Adrenal gland (tissue), 5 donors: Measurements from ENCODE around the gene FLT1.

Source experiments
- CTCF ChIP-seq, 6 experiments: fragments of 450-650 bp in 4 of 6; fragments of 200-600 bp in 2 of 6; sonication (generic) in 1 of 6; IDR thresholded peaks; 1 replicate in 5 of 6; 2 replicates in 1 of 6; pipeline versions ENCODE4 v1.5.1 to v1.8.0; 2016 to 2021; ENCODE audit warnings: antibody characterized with exemption in 6 of 6, mild to moderate bottlenecking in 2 of 6, moderate library complexity in 1 of 6
- POLR2A ChIP-seq, 2 donors: fragments of 450-650 bp; IDR thresholded peaks; one replicate each; pipeline ENCODE4 v1.6.1; 2017; ENCODE audit warnings: antibody characterized with exemption in 2 of 2, mild to moderate bottlenecking in 2 of 2, moderate library complexity in 1 of 2
- donor health status: DM: no; HTN: no; CAD: no.

DNA sequence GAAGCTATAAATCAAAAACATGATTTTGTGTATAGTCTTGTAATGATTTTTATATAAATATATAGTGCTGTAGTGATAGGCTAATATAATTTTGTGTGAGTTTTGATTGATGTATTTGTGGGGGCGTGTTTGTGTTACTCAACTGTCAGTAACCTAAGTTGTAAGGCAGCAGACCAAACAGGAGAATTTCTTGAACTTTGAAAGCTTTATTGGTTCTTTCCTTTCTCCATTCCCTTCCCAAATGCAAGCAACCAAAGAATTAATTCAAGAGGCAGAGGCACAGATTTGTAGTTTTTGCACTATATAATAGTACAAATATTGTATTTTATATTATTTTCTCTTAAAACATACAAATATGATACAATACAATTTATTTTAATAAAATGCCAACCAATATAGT lies 109.6 kb downstream of the FLT1 start:
- TF ChIP-seq CTCF (IDR thresholded peaks at IDR 0.05) (no peak), POLR2A (IDR thresholded peaks at IDR 0.05) (no peak)
